Stimulated activated CD4-positive, alpha-beta T cell treated with anti-CD3 and anti-CD28 coated beads, TNF-alpha, amount 100 ng/mL, for 48 hours (primary cell): ENCODE results near the gene RNF11.
"Not testable (repeated sequence)": the region's sequence is repeated elsewhere in the genome, so short reads cannot be mapped to it uniquely, and the experiment has no call there.

Experiments used
- DNase-seq, 3 donors: peaks; one replicate each; pipeline ENCODE4 v3.0.0-alpha.2; 2020; ENCODE audit warnings: low read depth in 3 of 3

Gene RNF11

GRCh38 chr1:51227231-51227960 lies 8.7 kb upstream of the RNF11 start:
- not testable (repeated sequence) for DNase-seq

GRCh38 chr1:51228471-51228870 lies 7.6 kb upstream of the RNF11 start:
- not testable (repeated sequence) for DNase-seq

GRCh38 chr1:51230501-51231078 lies 5.5 kb upstream of the RNF11 start:
- no peak for DNase-seq

- DNase-seq: no peak
Observed at GRCh38 chr1:51231120-51231519, 5.0 kb upstream of the RNF11 start.

GRCh38 chr1:51231896-51232295 lies 4.2 kb upstream of the RNF11 start:
- DNase-seq: no peak

- DNase-seq: not testable (repeated sequence)
Observed at GRCh38 chr1:51234236-51234635, 1.8 kb upstream of the RNF11 start.

GRCh38 chr1:51234721-51235425 lies 1.2 kb upstream of the RNF11 start:
- peak in 1 of 3 donors; percentile 31 for DNase-seq

GRCh38 chr1:51236531-51237350 lies 668 bp downstream of the RNF11 start:
- DNase-seq: peak in 1 of 3 donors; percentile 36

- DNase-seq: no peak
Observed at GRCh38 chr1:51237351-51238033, 1.4 kb downstream of the RNF11 start.

- no peak for DNase-seq
Observed at GRCh38 chr1:51238034-51238403, 1.9 kb downstream of the RNF11 start.

- DNase-seq: no peak
Observed at GRCh38 chr1:51240084-51240483, 4.0 kb downstream of the RNF11 start.

GRCh38 chr1:51241119-51241518 lies 5.0 kb downstream of the RNF11 start:
- no peak for DNase-seq

- DNase-seq: no peak
Observed at GRCh38 chr1:51242546-51242945, 6.5 kb downstream of the RNF11 start.

GRCh38 chr1:51247022-51247421 lies 10.9 kb downstream of the RNF11 start:
- no peak for DNase-seq

GRCh38 chr1:51247499-51247898 lies 11.4 kb downstream of the RNF11 start:
- DNase-seq: no peak

GRCh38 chr1:51249445-51249844 lies 13.4 kb downstream of the RNF11 start:
- no peak for DNase-seq

- DNase-seq: not testable (repeated sequence)
Observed at GRCh38 chr1:51250729-51251128, 14.7 kb downstream of the RNF11 start.

GRCh38 chr1:51251165-51251564 lies 15.1 kb downstream of the RNF11 start:
- DNase-seq: not testable (repeated sequence)

GRCh38 chr1:51252366-51252765 lies 16.3 kb downstream of the RNF11 start:
- no peak for DNase-seq

GRCh38 chr1:51253691-51254090 lies 17.6 kb downstream of the RNF11 start:
- no peak for DNase-seq

GRCh38 chr1:51255331-51255730 lies 19.3 kb downstream of the RNF11 start:
- DNase-seq: no peak
